ENCODE measurements around the gene SLC25A34.

Gene SLC25A34

DNA sequence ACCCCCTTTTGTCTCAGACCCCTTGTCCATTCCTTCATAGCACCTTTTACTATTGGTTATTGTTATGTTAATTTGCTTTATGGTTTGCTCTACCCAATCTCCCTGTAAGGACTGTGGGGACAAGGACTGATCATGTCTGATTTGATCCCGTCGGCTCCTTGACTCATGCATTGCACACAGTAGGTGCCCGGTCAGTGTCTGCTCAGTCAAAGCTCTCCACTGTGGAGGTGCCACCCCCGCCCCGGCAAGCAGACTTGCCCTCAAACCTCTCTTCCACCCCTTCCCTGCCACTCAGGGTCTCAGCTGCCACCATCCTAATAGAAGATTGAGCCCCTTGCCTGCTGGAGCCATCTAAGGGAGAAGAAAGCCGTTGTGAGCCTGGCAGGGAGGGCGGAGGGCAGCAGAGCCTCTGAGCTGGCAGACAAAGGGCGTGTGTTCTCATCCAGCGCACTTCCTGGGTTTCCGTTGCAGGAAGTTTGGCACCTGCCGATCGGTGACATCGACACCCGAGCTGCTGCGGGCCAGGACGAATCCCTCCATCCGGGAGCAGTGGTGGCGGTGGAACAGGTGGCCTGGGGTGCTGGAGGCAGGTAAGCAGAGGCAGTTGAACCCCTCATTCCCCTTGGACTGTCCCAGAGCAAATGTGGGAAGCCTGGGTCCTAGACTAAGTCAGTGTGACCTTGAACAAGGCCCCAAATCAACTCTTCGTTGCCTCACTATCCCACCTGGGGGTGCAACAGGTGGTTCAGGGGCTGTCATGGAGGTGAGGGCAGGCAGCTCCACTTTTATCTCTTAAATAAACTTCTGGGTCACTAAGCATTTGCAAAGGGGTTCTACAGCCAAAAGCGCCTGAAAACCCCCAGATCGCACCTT, 20.3 kb downstream of the SLC25A34 start:
- DNase-seq = peak in 1 of 6 experiments; percentile 19

DNA sequence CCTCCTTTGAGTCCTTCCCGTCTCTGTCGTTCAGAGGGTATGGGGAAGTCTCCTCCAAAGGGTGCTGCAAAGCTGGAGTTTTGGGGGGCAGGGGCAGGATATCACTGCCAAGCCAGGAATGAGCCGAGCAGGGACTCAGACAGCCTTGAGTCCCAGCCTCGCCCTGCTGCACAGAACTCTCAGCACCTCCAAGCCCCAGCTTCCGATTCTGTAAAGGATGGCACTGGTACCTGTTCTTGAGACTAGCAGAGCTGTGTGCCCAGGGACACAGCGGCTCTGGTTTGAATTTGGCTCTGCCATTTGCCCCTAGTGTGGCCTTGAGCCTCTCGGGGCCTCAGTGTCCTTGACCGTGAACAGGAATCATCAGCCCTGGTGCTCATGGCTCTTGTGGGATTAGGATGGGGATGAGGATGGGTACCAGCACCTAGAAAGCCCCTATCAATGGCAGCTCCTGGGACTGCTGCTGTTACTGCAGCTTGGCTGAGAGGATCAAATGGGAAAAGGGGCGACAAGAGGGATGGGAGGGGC, 21.0 kb downstream of the SLC25A34 start:
- no peak for DNase-seq

DNA sequence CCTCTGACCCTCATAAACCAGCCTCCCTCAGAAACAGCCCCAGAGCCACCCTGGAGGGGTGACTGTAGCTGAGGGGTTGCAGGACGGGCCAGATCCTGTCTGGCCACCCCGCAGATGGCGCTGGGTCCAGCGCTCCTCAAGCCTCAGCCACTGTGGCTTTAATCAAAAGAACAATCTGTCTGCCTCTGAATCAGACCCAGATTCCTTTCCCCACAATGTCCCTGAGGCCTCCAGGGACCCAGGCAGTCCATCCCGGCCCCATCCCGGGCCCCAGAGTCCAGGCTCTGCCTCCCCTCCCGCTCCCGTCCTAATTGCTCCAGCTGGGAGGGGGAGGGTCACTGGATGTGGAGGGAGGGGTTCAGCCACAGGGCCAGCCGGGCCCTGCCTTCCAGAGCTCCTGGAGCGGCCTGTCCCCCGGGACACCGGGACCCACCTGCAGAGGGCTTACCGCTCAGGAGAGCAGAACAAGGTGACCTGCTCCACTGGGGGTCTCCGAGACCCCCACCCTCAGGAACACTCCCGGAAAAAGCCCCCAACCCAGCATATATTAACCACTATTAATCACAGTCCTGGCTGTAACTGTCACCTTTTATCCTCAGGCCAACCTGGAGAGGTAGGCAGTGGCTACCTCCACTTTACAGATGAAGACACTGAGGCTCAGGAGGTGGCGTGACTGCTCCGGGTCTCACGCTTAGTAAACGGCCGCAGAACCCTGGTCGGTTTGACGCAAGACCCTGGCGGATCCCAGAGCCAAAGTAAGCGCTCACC, 21.7 kb downstream of the SLC25A34 start:
- no peak for DNase-seq

DNA sequence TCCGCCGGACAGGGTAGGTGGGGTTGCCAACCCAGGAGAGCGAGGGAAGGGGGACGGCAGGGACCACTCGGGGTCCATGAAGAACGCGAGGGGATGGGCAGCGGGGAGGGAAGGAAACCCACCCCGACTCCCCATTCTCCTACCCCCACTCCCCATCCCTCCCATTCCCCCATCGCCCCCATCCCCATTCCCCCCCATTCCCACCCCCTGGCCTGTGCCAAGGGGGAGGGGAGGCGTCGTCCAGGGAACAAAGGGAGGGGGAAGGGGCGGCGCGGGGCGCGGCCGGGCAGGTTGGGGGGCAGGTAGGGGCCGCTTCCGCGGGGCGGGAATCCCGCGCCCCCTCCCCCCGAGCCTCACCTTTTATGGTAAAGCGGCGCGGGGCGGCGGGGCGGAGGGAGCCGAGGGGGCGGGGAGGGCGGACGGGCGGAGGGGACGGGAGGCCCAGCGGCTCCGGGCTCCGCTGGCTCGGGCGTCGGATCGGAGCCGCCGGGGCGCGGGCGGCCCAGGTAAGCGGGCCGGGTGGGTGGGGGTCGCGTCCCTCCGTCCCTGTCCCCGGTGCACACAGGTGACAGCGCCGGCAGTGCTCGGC, 22.4 kb downstream of the SLC25A34 start, which contains the start of gene FBLIM1:
FBLIM1 (plus strand) TSS at position 453 of the 589 bp plus-strand sequence. CDS start 6,189 bp downstream, outside the sequence.
- peak in 1 of 6 experiments; percentile 18 for DNase-seq

DNA sequence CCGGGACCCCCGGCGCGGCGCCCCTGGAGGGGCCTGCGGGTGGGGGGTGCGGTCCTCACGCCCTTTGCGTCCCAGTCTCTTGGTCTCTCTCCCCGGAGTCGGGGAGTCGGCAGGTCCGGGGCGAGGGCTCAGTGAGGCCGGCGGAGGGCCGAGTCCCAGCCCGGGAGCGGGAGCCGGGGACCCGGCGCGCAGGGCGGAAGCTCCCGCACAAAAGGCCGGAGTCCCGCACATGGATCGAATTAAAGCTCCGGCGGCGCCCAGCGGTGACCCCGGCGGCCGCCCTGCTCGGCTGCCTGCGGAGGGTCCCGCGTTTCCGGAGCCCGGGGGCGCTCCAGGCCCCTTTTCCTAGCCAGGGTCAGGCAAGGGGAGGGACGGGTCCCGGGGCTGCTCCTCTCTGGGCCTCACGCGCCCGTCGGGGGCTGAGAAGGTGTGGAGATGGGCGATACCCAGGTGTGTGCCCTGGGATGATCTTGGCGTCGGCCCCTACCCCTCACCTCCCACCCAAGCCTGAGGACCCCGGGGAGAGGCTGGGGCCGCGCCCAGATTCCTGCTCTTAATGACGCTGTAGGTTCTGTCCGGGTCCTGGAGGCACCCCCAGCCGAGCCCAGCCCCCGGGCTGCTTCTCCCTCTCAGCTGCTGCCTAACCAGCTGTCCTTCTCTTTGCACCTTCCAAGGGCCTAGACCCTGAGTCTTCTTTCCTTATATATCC, 23.0 kb downstream of the SLC25A34 start:
- DNase-seq = no peak

DNA sequence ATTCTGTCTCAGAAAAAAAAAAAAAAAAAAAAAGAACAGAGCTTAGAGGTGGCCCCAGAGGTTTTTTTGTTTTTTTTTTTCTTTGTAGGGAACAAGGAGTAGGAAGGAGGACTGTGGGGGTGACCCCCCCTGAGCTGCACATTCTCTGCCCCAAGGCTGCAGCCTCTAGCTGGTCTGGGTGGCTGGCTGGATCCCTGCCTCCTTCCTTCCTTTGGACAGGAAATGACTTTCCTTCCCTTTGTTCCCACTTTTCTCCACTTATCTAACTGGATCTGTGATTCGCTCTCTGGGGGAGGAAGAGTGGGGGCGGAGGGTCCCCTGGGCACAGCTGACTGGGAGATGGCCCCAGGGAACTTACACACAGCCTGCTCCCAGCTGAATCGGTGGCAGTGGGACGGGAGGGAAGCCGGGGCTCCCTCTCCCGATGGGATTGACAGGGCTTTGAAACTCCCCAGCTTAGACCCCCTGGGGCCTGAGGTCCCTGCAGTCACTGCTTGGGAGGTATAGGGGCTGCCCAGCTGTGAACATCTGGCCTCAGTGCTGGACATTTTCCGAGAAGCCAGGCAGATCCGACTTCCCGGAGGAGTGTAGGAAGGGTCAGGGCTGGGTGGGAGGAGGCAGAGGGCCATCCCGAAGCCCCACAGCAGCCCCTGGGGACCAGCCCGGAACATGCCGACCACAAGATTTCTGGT, 24.6 kb downstream of the SLC25A34 start:
- DNase-seq = no peak

DNA sequence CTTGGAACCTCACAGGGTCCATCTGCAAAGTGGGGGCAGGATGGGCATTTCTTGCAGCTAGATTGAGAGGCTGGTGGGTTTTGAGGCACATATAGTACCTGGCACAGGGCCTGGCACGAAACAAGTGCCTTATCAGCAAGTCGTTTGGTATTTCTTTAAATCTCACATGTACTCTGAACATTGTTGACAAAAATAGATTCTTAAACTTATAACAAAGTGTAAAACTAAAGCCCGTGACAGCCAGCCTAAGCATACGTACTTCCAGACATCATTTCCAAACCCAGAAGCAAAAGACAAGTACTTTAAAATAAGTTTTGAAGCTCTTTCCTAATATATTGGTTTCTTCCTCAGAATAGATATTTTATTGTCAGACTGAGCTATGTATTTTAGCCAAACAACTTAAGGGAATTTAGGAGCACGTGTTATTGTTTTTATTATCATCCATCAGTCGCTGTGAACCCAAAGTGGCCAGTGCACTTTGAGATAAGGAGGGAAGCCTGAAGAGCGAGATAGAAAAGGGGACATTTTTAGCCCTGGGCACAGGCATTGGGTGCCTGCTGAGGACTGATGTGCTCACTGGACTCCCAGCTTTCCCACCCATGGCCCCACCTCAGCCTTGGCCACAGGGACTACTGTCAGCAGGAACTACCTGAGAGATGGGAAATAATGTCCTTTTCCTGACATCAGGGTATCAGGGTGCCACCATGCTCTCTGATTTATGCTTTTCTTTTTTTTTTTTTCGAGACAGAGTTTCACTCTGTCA, 25.5 kb downstream of the SLC25A34 start:
- DNase-seq = no peak

DNA sequence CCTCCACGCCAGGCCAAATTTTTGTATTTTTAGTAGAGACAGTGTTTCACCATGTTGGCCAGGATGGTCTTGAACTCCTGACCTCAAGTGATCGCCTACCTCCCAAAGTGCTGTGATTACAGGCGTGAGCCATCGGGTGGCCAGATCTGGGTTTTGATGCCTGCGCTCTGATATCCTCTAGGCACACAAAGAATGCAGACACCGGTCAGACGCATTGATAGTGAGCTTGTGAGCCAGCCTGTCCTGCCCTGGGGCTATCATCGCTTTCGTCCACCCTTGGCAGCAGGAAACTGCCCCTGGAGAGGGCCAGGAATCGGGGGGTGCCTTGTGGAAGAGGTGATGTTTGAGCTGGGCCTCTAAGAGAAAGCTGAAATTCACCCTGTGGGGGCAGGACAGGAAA, 26.5 kb downstream of the SLC25A34 start:
- no peak for DNase-seq

DNA sequence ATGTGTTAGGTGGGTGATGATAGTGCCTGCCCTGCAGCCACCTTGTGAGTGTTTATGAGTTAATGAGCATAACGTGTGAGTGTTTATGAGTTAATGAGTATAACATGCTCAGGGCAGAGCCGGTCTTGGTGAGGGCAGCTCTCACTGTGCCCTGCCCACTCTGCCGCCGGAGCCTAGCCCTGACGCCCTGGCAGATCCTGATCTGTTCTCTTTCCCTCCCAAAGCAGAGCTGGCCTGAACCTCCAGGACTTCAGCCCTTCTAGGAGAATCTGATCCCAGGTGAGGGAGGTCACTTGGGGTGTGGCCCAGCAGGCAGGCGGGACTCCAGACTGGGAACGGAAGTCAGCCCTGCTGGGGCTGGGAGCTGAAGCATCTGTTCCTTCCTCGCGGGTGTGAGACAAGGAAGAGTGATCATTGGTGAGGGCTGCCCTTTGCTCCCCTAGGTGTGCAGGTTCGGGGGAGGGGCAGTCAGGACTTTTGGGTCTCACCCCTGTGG, 28.3 kb downstream of the SLC25A34 start:
- DNase-seq = no peak

DNA sequence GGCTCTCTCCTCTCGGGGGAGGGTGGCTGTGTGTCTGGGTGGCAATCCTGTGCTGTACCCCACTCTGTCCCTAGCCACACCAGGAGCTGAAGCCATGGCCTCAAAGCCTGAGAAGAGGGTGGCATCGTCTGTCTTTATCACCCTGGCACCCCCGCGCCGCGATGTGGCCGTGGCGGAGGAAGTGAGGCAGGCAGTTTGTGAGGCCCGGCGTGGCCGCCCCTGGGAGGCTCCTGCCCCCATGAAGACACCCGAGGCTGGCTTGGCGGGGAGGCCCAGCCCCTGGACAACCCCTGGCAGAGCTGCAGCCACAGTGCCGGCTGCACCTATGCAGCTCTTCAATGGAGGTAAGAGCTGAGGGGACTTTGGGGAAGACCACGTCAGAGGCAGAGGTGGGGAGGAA, 28.8 kb downstream of the SLC25A34 start:
- no peak for DNase-seq

DNA sequence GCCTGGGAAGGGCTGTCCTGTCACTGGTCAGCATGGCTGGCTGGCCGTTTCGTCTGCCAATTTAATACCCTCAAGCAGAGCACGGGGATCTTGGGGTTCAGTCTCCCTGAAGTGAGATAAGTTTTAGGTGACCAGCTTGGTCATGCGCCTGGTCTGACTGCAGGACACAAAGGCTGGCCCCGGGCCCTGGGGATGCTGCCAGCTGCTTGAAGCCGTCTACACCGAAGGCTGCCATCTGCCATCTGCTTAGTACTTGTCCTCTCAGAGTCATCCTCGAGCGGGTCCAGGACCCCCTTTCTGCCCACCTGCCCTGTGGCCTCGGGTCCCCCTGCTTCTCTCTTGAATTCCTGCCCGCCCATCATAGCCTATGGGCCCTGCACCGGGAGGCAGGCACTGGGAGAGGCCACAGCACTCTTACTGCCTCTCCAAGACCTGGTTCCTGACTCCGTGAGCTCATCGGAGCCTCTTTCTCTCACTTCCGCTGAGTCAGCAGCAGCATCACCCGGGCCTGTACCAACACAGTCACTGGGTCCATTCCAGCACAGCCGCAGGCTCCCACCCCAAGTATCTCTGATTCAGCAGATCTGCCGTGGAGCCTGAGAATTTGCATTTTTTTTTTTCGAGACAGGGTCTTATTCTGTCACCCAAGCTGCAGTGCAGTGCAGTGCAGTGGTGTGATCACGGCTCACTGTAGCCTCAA, 29.6 kb downstream of the SLC25A34 start:
- DNase-seq = no peak

DNA sequence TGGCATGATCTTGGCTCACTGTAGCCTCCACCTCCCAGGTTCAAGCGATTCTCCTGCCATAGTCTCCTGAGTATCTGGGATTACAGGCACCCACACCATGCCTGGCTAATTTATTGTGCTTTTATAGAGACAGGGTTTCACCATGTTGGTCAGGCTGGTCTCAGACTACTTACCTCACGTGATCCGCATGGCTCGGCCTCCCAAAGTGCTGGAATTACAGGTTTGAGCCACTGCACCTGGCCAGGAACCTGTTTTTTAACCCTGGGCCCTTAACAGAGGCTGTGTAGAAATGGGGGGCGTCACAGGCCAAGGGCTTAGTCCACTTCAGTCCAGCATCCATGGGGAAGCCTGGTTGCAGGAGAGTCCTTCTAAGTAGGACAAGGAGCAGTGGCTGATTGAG, 31.9 kb downstream of the SLC25A34 start:
- DNase-seq = no peak

DNA sequence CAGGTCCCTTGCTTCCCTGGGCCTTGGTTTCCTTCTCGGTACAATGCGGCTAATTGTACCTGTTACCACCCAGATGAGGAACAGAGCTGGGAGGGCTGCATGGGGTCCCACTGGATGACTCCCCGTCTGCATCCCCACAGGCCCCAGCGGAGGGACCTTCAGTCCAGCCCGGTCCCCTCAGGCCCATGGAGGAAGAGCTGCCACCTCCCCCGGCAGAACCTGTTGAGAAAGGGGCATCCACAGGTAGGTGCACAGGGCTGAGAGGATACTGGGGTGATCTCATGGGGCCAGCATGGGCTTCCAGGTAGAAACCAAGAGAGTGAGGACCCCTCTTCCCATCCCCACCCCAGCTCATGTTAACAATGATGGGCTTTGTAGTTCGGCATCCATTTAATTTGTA, 32.3 kb downstream of the SLC25A34 start:
- DNase-seq = no peak

DNA sequence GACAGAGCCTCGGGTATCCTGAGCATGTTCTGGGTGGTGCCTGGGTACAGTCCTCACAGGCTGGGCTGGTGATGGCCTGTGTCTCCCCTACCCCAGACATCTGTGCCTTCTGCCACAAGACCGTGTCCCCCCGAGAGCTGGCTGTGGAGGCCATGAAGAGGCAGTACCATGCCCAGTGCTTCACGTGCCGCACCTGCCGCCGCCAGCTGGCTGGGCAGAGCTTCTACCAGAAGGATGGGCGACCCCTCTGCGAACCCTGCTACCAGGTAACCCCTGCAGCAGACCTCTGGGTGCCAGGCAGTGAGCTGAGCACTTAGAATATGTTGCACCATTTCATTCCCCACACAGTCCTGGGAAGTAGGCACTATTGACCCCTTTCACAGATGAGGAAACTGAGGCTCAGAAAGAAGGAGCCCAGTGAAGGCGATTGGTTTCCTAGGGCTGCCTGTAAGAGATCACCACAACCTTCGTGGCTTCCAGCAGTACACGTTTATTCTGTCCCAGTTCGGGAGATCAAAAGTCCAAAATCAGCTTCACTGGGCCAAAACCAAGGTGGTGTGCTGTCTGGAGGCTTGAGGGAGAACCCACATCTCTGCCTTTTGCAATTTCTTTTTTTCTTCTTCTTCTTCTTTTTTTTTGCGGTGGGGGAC, 34.4 kb downstream of the SLC25A34 start:
- DNase-seq = no peak

DNA sequence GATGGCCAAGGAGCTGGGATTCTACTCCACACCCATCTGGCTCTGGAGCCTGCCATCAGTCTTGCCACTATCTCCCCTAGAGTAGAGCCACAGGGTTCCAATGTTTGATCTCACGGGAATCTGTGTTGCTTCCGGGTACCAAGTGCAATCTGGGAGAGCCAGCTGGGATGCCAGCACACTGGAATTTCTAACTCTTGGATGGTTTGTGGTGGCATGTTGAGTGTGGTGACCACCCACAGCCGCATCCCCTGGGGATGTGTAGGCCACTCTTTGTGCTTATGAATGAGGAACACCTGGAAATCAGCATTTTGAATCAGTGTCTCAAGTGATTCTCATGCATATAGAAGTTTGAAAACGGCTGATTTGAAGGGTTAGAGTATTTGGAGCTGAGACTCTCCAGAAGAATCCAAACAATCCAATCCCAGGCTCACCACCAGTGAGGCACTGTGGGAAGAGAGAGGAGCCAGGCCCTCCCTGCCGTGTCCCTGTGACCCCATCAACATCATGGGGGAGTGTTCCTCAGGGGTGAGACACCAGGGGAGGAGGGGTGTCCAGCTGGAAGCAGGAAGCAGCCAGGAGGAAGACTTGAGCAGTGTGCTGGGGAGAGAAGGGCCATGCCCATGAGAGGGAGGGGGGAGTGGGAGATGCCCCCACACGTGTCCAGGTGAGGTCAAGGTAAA, 35.9 kb downstream of the SLC25A34 start:
- DNase-seq = no peak

DNA sequence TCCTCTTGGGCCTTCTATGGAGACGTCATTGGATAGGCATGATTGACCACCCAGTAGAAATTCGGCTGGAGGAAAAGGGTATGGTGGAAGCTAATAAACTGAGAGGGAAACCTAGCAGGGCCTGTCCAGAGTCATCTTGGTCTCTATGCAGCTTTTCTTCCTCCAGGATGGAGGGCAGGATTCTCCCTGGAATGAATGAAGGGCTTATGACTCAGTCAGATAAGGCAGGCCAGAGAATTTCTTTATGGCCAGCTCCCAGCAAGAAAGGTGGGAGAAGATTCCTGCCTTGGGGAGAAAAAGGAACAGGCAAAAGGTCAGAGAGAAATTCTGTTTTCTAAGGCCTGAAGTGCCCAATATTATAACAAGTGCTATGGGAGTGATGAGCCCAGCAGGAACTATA, 39.6 kb downstream of the SLC25A34 start:
- no peak for DNase-seq

DNA sequence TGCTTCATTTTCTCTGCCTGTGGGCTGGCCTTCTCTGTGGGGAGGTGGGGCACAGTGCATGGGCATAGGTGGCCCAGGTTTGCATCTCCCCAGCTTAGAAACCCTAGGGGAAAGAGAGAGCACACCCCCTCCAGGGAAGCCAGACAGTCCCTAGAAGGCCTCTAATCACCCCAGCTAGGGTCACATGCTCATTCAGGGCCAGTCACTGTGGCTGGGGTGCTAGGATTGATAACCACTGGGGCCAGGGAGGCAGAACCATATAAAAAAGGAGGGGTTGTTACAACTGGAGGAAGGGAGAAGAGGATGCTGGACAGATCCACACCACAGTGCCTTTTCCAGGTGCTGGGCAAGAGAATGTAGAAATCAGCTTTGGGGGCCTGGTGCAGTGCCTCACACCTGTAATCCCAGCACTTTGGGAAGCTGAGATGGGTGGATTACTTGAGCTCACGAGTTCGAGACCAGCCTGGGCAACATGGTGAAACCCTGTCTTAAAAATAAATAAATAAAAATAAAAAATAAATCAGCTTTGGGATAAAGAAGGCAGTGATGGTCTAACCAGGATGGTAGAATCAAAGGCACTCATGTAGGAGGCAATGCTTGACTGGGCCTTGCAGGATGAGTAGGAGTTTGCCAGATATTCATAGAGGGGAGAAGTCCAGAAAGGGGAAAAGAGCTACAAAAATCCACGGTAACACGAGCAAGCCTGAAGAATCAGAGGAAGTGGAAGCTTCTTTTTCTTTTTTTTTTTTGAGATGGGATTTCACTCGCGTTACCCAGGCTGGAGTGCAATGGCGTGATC, 42.0 kb downstream of the SLC25A34 start:
- DNase-seq = no peak

DNA sequence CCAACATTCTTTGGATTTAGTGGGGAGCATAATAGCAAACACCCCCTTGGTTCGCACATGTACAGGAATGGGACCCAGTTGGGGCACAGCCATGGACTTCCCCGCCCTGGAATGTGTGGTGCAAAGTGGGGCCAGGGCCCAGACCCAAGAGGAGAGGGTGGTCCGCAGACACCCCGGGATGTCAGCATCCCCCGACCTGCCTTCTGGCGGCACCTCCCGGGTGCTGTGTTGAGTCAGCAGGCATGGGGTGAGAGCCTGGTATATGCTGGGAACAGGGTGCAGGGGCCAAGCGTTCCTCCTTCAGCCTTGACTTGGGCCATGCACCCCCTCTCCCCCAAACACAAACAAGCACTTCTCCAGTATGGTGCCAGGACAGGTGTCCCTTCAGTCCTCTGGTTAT, 49.6 kb downstream of the SLC25A34 start:
- no peak for DNase-seq
